GM18951 (cell line): Measurements from ENCODE around the gene KCNA2.

Experiments used
- POLR2A ChIP-seq: IDR thresholded peaks from 4 replicates; pipeline ENCODE4 v1.6.1; 2011; ENCODE audit warnings: mild to moderate bottlenecking; ENCODE audit not compliant: insufficient read length, insufficient read depth; ENCODE audit errors: extremely low read depth
- in situ Hi-C: fragments of 300-500 bp; cut with MboI; formaldehyde crosslinking; loops from one replicate; pipeline ENCODE4 v1.12.0; 2022; ENCODE audit warnings: low sequenced_read_pairs, mixed read lengths, inconsistent platforms; ENCODE audit not compliant: unreplicated experiment

Gene KCNA2

DNA sequence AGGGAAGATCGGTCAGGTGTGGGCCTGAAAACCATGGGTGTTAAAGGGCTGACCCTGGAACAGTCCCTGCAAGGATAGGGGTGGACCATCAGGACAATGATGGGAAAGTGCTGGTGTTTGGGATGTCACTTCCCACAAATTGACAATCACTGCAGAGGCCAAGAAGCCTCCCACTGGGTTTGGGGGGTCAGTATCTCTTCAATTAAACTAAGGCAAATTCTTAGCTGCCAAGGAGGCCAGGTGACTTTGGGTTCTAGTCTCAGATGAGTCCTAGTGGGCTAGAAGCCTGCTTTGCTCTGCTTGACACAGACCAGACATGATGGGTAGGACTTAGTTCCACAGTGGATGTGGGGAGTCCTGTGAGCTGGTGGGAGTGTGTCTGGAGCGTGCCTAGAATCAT, 29.3 kb upstream of the KCNA2 start:
- in situ Hi-C loops: no loop called here

DNA sequence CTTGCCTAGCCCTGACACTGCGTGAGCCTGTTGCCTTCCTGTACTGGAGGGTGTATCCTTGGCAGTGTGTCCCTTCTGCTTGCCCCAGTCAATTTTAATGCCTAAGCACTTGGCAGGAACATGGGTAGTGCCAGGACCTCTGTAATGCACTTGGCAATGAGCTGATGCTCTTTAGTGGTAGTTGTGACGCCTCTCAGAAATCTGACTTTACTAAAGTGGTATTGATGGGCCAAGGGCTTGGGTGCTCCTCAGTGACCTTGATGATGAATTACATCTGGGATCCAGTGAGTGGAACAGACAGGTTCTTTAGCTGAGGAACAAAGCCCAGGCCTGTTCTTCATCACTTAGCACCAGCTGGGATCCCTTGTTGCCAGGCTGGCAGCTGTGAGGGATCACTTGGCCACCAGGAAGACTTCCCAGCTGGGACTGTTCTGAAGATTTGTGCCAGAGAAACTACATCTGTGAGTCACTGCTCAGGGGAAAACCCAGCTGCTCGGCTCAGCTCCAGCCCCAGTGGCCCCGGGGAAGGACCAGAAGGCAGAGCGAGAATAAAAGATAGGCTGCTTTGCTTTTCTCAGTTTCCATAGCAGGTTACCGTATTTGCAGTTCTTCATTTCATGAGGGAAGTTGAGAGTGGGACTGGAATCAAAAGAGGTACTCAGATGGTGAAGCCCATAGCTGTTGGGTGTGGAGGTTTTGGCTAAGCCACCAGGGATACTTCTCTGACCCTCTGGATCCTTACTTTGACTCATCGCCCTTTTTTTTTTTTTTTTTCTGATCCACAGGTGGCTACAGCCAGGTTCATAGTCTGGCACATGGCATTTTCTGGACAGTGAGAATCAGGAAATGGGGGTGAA, 28.5 kb upstream of the KCNA2 start:
- in situ Hi-C loops: no loop called here
- no peak for TF ChIP-seq POLR2A

More for the DNA sequence above, 29.3 kb upstream of the KCNA2 start:
- no peak for TF ChIP-seq POLR2A

DNA sequence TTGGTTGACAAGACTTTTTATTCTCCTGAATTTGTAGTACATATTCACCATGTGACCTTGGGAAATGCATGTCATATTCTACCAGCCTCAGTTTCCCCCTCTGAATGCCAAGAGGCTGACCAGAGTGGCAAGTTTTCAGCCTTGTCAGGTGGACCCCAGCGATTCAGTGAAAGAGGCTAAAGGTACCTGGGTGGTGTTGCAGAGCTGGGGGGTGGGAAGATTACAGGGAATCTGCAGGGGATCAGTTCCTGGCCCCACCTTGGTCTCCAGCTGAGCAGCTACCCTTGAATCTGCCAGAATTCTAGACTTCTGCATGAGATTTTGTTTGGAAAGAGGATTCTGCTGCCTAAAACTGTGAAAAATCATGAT, 27.9 kb upstream of the KCNA2 start:
- in situ Hi-C loops: no loop called here

DNA sequence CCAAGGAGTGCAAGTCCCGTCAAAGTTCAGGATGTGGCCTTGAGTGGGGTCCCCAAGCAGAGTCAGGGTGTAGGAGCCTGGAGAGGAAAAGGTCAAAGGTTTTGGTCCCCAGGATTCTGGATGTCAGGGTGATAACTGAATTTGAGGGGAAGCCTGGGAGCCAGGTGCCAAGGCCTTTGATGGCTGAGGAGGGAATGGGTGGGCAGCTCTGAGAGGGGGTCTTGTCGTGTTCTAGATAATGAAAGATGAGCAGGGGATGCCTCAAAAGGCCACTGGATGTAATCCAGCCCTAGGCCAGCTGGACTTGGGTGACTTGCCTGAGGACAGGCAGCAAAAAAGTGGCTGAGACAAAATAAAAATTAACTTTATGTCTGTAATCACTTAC, 27.5 kb upstream of the KCNA2 start:
- TF ChIP-seq POLR2A: no peak
- in situ Hi-C loops: no loop called here

More for the DNA sequence above, 27.9 kb upstream of the KCNA2 start:
- TF ChIP-seq POLR2A: no peak

DNA sequence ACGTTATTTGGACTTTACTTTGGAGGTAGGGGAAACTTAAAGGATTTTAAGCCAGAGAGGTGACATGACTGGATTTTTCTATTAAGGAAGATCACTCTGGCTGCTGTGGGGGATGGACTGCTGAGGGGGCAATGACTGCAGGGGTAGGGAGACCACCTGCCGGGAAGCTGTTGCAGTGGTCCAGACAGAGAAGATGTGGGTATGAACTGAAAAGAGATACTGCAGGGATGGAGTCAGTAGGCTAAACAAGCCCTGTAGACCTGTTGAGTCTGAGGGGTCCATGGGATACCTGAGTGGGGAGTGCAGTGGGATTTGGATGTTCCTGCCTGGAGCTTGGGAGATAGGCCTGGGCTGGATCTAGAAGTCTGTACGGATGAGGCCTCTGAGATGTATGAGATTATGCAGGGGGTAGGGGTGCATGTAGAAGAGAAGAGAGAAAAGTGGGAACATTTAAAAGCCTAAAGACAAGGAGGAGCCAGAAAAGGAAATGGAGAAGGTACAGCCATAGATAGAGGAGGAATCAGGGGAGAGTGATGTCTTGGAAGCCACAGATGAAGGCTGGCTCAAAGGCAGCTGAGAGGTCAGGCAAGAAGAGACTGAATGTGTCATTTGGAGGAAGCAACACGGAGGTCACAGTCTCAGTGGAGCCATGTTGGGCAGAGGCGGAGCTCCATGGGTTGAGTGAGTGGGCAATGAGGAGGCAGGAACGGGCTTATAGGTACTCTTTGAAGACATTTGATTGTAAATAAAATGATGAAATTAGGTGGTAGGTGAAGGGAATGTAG, 25.9 kb upstream of the KCNA2 start:
- in situ Hi-C loops: no loop called here
- no peak for TF ChIP-seq POLR2A

DNA sequence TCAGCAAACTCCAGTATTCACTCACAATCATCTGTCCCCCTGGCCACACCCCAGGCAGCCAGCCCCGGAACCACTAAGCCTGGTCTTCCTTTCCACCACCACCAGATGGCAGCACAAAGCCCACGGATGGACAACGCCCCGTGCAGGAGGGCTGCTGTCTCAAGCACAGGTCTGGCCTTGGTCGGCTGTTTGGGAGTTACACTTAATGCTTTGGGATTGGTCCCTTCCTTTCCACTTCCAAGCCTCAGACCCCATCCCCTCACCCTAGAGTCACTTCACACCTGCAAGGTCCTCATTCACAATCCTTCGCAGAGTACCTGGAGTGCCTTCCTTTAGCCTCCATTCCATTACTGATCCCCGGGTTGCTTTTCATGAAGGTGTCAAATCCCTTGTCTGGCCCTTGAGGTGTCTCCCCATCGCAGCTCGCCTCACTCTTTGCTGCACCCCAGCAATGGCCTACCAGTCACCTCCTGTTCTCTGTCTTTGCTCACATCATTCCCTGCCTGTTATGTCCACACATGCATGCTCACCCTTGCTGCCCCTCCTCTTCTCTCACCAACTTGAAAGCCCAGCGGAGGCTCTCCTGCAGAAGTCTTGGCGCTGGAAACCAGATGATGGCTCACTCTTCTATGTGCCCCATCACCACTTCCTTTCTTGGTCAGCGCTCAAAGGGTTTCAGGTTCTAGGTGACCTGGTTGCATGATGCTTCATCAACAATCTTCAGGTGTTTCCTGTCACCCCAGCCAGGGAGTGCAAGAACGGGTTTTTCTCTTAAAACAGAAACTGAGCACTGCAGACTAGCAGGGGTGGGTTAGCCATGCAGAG, 24.9 kb upstream of the KCNA2 start:
- TF ChIP-seq POLR2A: no peak
- in situ Hi-C loops: no loop called here

DNA sequence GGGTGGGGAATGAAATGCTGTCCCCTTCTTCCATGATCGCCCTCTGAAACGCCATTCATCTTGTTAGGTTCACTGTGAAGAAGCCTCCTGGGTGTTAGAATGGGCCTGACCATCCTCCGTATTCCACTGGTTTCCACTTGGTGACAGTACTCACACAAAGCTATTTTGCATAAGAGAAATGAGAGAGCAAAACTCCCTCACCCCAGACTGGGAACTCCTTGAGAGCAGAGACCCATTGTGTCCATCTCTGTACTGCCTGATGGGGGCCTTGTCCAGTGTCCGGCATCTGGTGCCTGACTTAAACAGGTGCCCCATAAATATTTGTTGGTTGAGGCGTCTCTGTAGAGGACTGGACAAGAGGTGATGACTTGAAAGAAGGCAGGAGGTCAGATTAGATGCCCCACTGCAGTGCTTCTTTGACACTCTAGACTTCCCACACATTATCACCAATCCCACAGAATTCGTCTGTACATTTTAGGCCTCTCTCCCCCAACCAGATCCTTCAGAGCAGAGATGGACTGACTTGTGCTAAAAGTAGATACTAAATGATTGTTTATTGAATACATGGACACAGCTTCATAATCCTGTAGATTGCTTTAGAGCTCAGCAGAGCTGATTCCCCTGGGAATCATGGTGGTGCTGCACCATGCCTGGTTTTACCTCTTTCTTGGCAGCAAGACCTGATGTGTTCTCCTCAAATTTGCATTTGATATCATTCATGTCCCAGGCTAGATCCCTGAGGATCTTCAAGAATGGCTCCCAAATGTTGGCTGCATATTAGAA, 22.4 kb upstream of the KCNA2 start:
- in situ Hi-C loops: no loop called here
- TF ChIP-seq POLR2A: no peak

DNA sequence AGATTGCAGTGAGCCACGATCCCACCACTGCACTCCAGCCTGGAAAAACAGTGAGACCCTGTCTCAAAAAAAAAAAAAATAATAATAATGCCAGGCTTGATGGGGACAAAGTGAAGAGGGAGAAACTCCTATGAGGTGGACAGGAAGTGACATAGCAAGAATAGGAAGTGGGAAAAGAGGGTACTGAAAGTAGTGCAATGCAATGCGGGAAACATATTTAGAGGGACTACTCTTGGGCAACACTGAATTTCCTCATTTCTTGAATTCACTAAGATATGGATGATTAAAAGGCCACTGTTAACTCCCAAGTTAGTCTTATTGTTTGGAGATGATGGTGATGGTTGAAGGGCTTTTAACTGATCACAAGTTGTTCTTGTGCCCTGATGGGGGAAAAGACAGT, 21.6 kb upstream of the KCNA2 start:
- TF ChIP-seq POLR2A: no peak
- in situ Hi-C loops: no loop called here

DNA sequence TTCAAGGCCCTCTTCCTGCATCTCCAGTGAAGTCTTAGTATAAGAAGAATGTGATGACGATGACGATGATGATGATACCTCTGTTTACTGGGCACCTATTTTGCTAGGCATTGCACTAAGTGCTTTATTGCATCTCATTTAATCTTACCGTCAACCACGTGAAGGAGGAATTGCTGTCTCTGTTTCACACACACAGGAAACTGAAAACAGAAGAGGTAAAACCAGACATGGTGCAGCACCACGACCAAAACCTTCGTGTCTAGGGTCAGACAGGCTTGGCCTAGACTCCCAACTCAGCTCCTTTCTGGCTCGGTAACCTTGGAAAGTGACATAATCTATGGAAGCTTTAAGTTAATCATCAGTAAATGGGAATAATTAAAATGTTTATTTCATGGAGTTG, 20.7 kb upstream of the KCNA2 start:
- in situ Hi-C loops: no loop called here
- no peak for TF ChIP-seq POLR2A

DNA sequence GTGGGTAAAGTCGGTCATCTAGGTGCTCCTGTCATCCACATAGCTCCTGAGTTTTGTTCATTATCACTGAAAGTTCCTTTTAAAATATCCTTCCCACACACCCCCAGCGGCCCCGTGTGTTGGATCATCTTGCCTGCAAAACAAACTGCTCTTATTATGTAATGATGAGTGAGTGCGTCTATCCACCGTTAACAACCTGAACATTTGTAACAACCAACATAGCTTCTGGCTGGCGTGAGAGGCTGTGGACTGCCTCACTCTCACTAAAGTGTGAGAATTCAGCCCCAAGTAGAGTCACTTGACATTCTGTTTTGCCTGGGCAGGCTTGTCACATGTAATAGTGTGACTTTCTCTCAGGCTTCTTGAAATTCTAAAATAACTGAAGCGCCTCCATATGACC, 14.5 kb upstream of the KCNA2 start:
- in situ Hi-C loops: loop anchor here (5.0 to 25.0 kb wide), 2 partner anchors 162 to 367 kb away; no protein-coding TSS in a partner anchor
- TF ChIP-seq POLR2A: no peak

DNA sequence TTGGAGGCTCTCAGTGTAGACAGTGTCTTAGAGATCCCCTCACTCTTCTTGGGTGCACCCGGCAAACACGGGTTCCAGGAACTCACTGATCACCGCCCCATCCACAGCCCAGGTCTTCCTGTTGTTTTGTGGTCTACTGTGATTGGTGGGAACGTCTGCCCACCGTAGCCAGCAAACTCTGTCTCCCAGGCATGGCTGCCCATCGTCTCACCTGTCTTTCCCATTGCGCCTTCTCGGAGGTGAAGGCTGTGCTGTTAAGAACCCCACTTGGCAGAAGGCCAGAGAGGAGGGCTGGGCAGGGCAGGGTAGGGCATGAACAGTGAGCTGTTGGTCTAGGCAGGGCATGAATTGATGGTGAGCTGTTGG, 14.1 kb upstream of the KCNA2 start:
- TF ChIP-seq POLR2A: no peak
- in situ Hi-C loops: loop anchor here (5.0 to 25.0 kb wide), 2 partner anchors 162 to 367 kb away; no protein-coding TSS in a partner anchor
